A673 (cell line): ENCODE results near the gene EIPR1.

ENCODE experiments used
- EZH2 ChIP-seq: fragments of 200-600 bp; sonication (generic); IDR thresholded peaks from 2 replicates; pipeline ENCODE4 v1.6.1; 2017; ENCODE audit warnings: borderline replicate concordance, low read depth, mild to moderate bottlenecking, mixed read lengths, antibody characterized with exemption, low read length; ENCODE audit not compliant: poor library complexity, severe bottlenecking
- TF ChIP-seq, protein P1 (sequence below): fragments of 300-800, 200-600 bp; sonication (generic); conservative IDR thresholded peaks from 2 replicates; pipeline ENCODE4 v1.5.1; 2017; ENCODE audit warnings: low read depth, mild to moderate bottlenecking, antibody characterized with exemption, low read length, moderate library complexity, mixed read lengths

DNA sequence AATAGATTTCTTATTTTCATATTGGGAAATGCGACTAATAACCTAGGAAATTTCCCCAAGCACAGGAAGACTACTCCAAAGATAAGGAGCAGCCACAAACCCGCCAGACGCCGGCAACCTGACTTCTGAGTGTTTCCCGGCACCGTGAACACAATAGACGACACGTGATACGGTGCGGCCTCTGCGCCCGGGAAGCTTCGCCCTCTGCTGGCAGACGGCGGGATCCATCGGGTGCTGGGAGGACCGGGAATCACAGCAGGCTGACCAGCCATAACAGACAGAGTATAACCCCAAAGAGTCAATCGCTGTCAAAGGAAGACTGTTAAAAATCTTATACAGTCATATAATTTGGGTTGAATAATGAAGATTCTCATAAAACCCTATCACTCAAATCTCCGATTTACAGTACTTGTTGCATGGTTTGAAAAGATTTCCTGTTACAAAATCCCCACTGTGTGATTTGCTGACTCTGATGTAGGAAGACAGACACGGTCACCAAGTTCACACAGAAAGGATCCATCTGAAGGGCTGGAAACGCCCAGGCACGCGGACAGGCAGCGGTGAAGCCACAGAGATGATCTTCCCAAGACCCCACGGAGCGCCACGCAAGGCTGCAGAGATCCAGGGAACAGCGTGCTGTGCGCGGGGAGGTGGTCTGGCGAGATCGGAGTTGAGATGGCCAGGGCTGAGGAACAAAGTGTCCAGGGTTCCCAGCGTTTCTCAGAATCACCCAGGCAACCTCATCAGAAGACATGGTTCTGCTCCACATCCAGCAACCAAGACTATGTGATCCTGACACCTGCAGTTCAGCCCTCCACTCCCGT lies 73.8 kb downstream of the EIPR1 start:
- TF ChIP-seq, protein P1, sequence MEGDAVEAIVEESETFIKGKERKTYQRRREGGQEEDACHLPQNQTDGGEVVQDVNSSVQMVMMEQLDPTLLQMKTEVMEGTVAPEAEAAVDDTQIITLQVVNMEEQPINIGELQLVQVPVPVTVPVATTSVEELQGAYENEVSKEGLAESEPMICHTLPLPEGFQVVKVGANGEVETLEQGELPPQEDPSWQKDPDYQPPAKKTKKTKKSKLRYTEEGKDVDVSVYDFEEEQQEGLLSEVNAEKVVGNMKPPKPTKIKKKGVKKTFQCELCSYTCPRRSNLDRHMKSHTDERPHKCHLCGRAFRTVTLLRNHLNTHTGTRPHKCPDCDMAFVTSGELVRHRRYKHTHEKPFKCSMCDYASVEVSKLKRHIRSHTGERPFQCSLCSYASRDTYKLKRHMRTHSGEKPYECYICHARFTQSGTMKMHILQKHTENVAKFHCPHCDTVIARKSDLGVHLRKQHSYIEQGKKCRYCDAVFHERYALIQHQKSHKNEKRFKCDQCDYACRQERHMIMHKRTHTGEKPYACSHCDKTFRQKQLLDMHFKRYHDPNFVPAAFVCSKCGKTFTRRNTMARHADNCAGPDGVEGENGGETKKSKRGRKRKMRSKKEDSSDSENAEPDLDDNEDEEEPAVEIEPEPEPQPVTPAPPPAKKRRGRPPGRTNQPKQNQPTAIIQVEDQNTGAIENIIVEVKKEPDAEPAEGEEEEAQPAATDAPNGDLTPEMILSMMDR, result peak; percentile 97
- TF ChIP-seq EZH2, result no peak
